ENCODE results near the gene EVI5.

The EVI5 gene

GRCh38 chr1:92505015-92505692 is 279.8 kb downstream of the EVI5 start:
- no peak for DNase-seq

GRCh38 chr1:92504291-92505014 is 280.5 kb downstream of the EVI5 start:
- no peak for DNase-seq

GRCh38 chr1:92503926-92504285 is 281.0 kb downstream of the EVI5 start:
- no peak for DNase-seq

GRCh38 chr1:92503043-92503925 is 281.6 kb downstream of the EVI5 start:
- no peak for DNase-seq

- DNase-seq = no peak
These were observed 282.7 kb downstream of the EVI5 start for GRCh38 chr1:92502247-92502646.

GRCh38 chr1:92500552-92500951 is 284.4 kb downstream of the EVI5 start:
- no peak for DNase-seq

GRCh38 chr1:92495392-92496063 is 289.4 kb downstream of the EVI5 start:
- peak; percentile 25 for DNase-seq

- DNase-seq = no peak
These were observed 290.3 kb downstream of the EVI5 start for GRCh38 chr1:92494485-92495141.

- no peak for DNase-seq
These were observed 291.8 kb downstream of the EVI5 start for GRCh38 chr1:92493139-92493538.

- no peak for DNase-seq
These were observed 296.1 kb downstream of the EVI5 start for GRCh38 chr1:92488832-92489231.

GRCh38 chr1:92488416-92488815 is 296.5 kb downstream of the EVI5 start:
- no peak for DNase-seq

GRCh38 chr1:92487078-92487605 is 297.8 kb downstream of the EVI5 start:
- DNase-seq = no peak

GRCh38 chr1:92486251-92487077 is 298.4 kb downstream of the EVI5 start, which contains the start of gene GFI1:
TSS of gene GFI1 (minus strand) at chr1:92486925. CDS start at chr1:92483487, 3,438 bp downstream.
- DNase-seq = peak; percentile 67

GRCh38 chr1:92485381-92486250 is 299.3 kb downstream of the EVI5 start:
- DNase-seq = peak; percentile 82

GRCh38 chr1:92484472-92485380 is 300.2 kb downstream of the EVI5 start:
- peak; percentile 59 for DNase-seq

- peak; percentile 47 for DNase-seq
These were observed 301.1 kb downstream of the EVI5 start for GRCh38 chr1:92483610-92484471.

- DNase-seq = peak; percentile 41
These were observed 302.0 kb downstream of the EVI5 start for GRCh38 chr1:92482665-92483609.
